Mesodermal cell (in vitro differentiated cells): ENCODE results near the gene PTCRA.
A peak's percentile ranks its signal among the peaks of the same experiment; 100 is the strongest.

Experiments used
- H3K27ac ChIP-seq: 2 replicates; pipeline ENCODE4 v1.7.0; 2013; ENCODE audit warnings: mild to moderate bottlenecking, low read depth, low read length, moderate library complexity; ENCODE audit not compliant: severe bottlenecking
- H3K36me3 ChIP-seq: 2 replicates; pipeline ENCODE4 v1.7.1; 2013; ENCODE audit warnings: mild to moderate bottlenecking, low read length, moderate library complexity; ENCODE audit not compliant: control insufficient read depth, insufficient read depth
- H3K4me1 ChIP-seq: one replicate; pipeline ENCODE4 v1.7.1; 2013; ENCODE audit warnings: mild to moderate bottlenecking, low read length; ENCODE audit not compliant: insufficient read depth, control insufficient read depth, poor library complexity, severe bottlenecking
- H3K4me3 ChIP-seq: 2 replicates; pipeline ENCODE4 v1.7.0; 2013; ENCODE audit warnings: low read length, control low read depth, mild to moderate bottlenecking; ENCODE audit not compliant: insufficient read depth, poor library complexity, severe bottlenecking; ENCODE audit errors: extremely low read depth
- H3K9me3 ChIP-seq: 2 replicates; pipeline ENCODE4 v1.7.1; 2013; ENCODE audit warnings: mild to moderate bottlenecking, low read length, moderate library complexity; ENCODE audit not compliant: control insufficient read depth
- WGBS, 2 experiments: methylation state at CpG; one replicate each; pipeline ENCODE4 v1.1.5; 2013; ENCODE audit warnings: missing lambda C conversion rate in 2 of 2; ENCODE audit not compliant: insufficient coverage in 2 of 2; 5-methylcytosine and 5-hydroxymethylcytosine counted together

Gene PTCRA

GRCh38 chr6:42907336-42907735 is 8.5 kb upstream of the PTCRA start:
- Histone ChIP-seq H3K27ac (no peak overlapping the region), H3K9me3 (no peaks in the 10 kb centered on the region), H3K4me1 (peaks cover 6% of the 10 kb centered on the region), H3K4me3 (no peak overlapping the region), H3K36me3 (no peaks in the 10 kb centered on the region)
- 83 to 91% methylated on average over 4 to 5 of the region's 5 CpGs for WGBS, 2 experiments

- no peak overlapping the region for H3K4me3 ChIP-seq
- WGBS, 2 experiments: 93 to 94% methylated on average over 3 to 6 of the region's 10 CpGs
- no peaks in the 10 kb centered on the region for H3K4me1 ChIP-seq
- H3K36me3 ChIP-seq: no peaks in the 10 kb centered on the region
- no peak overlapping the region for H3K27ac ChIP-seq
- H3K9me3 ChIP-seq: no peaks in the 10 kb centered on the region
Observed at GRCh38 chr6:42909835-42910234, 6.0 kb upstream of the PTCRA start.

GRCh38 chr6:42911171-42912021 is 4.5 kb upstream of the PTCRA start:
- 6 to 9% methylated on average over 34 to 39 of the region's 49 CpGs for WGBS, 2 experiments
- H3K4me1 ChIP-seq: no peaks in the 10 kb centered on the region
- H3K36me3 ChIP-seq: no peaks in the 10 kb centered on the region
- H3K9me3 ChIP-seq: no peaks in the 10 kb centered on the region
- peak overlapping the region; percentile 57 for H3K27ac ChIP-seq
- peak overlapping the region; percentile 27 for H3K4me3 ChIP-seq

GRCh38 chr6:42914546-42914945 is 1.3 kb upstream of the PTCRA start:
- 88 to 96% methylated on average over 3 of the region's 4 CpGs for WGBS, 2 experiments
- Histone ChIP-seq H3K4me1 (no peaks in the 10 kb centered on the region), H3K9me3 (no peaks in the 10 kb centered on the region), H3K36me3 (no peaks in the 10 kb centered on the region), H3K27ac (no peak overlapping the region), H3K4me3 (no peak overlapping the region)

GRCh38 chr6:42916288-42916687 is 435 bp downstream of the PTCRA start:
- Histone ChIP-seq H3K27ac (no peak overlapping the region), H3K4me1 (no peaks in the 10 kb centered on the region), H3K36me3 (no peaks in the 10 kb centered on the region), H3K4me3 (no peak overlapping the region), H3K9me3 (no peaks in the 10 kb centered on the region)
- 100% methylated on average over 1 of the region's 1 CpG for WGBS, 2 experiments

GRCh38 chr6:42921801-42922200 is 5.9 kb downstream of the PTCRA start:
- no peak overlapping the region for H3K27ac ChIP-seq
- no peaks in the 10 kb centered on the region for H3K36me3 ChIP-seq
- peaks cover 18% of the 10 kb centered on the region for H3K4me1 ChIP-seq
- H3K4me3 ChIP-seq: no peak overlapping the region
- H3K9me3 ChIP-seq: no peaks in the 10 kb centered on the region
- 85 to 92% methylated on average over 4 to 5 of the region's 6 CpGs for WGBS, 2 experiments

- peaks cover 24% of the 10 kb centered on the region for H3K4me1 ChIP-seq
- no peaks in the 10 kb centered on the region for H3K9me3 ChIP-seq
- no peak overlapping the region for H3K4me3 ChIP-seq
- peak overlapping the region; percentile 29 for H3K27ac ChIP-seq
- H3K36me3 ChIP-seq: no peaks in the 10 kb centered on the region
- 66% methylated on average over 2 of the region's 2 CpGs; no CpG with 5 or more reads in 1 of the 2 experiments for WGBS, 2 experiments
Observed at GRCh38 chr6:42923666-42924065, 7.8 kb downstream of the PTCRA start.

- 89 to 92% methylated on average over 17 to 23 of the region's 23 CpGs for WGBS, 2 experiments
Observed at GRCh38 chr6:42925248-42925857, 9.5 kb downstream of the PTCRA start.

GRCh38 chr6:42928986-42929820 is 13.3 kb downstream of the PTCRA start, which contains the start of gene CNPY3:
Gene CNPY3 (plus strand): TSS chr6:42929480. CDS start chr6:42929571, 91 bp downstream.
- Histone ChIP-seq H3K4me1 (peaks cover 20% of the 10 kb centered on the region), H3K4me3 (peak within 1 kb of the TSS; percentile 67), H3K9me3 (no peaks in the 10 kb centered on the region), H3K36me3 (peaks cover 26% of the 10 kb centered on the region), H3K27ac (peak within 1 kb of the TSS; percentile 94)
- 0 to 1% methylated on average over 38 to 50 of the region's 63 CpGs for WGBS, 2 experiments

More at GRCh38 chr6:42925248-42925857, 9.5 kb downstream of the PTCRA start:
- Histone ChIP-seq H3K9me3 (no peaks in the 10 kb centered on the region), H3K36me3 (no peaks in the 10 kb centered on the region), H3K27ac (no peak overlapping the region), H3K4me3 (no peak overlapping the region), H3K4me1 (peaks cover 24% of the 10 kb centered on the region)

- H3K4me3 ChIP-seq: peak overlapping the region; percentile 67
- no peaks in the 10 kb centered on the region for H3K9me3 ChIP-seq
- WGBS, 2 experiments: 0% methylated on average over 6 to 13 of the region's 16 CpGs
- H3K27ac ChIP-seq: peak overlapping the region; percentile 94
- H3K36me3 ChIP-seq: peaks cover 33% of the 10 kb centered on the region
- peaks cover 19% of the 10 kb centered on the region for H3K4me1 ChIP-seq
Observed at GRCh38 chr6:42929821-42930360, 14.0 kb downstream of the PTCRA start.
